CD4-positive, alpha-beta T cell treated with Interleukin-4 for 4 hours (primary cell): ENCODE results near the gene RNF149.
"Not testable (repeated sequence)": the region's sequence is repeated elsewhere in the genome, so short reads cannot be mapped to it uniquely, and the experiment has no call there.

Source experiments
- DNase-seq: peaks from one replicate; pipeline ENCODE4 v3.0.0-alpha.2; 2020

The RNF149 gene, protein sequence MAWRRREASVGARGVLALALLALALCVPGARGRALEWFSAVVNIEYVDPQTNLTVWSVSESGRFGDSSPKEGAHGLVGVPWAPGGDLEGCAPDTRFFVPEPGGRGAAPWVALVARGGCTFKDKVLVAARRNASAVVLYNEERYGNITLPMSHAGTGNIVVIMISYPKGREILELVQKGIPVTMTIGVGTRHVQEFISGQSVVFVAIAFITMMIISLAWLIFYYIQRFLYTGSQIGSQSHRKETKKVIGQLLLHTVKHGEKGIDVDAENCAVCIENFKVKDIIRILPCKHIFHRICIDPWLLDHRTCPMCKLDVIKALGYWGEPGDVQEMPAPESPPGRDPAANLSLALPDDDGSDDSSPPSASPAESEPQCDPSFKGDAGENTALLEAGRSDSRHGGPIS

DNA sequence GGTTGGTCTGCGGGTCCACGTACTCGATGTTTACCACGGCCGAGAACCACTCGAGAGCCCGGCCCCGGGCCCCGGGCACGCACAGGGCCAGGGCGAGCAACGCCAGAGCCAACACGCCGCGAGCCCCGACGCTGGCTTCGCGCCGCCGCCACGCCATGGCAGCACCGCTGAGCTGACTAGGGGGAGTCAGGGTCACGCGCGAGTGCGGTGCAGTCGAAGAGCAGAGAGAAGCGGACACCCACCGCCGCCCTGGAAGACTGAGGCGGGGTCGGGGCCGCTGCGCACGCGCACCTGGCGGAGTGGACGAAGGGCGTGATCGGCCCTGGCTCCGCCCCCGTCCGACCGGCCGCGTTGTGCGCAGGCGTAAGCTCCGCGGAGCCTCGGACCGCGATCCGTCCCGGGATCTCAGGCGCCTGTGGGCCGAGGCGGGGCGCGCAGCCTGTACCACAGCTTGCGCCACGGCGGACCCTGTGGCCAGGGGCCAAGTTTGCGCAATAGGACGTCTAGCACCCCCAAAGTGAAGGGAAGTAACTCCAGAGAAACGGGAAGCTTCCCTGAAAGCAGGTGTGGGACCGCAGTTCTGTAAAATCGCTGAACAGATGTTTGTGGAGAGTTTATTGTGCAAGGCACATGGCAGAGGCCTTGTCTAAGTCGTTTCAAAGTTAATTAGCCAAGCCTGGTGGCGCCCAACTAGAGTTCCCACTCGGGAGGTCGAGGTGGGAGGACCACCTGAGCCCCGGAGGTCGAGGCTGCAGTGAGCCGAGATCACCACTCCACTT is at the start of gene RNF149:
Gene RNF149, minus strand, starts transcription at position 270 of the 779 bp plus-strand sequence. Its CDS starts 113 bp downstream, at position 157.
- peak; percentile 87 for DNase-seq

DNA sequence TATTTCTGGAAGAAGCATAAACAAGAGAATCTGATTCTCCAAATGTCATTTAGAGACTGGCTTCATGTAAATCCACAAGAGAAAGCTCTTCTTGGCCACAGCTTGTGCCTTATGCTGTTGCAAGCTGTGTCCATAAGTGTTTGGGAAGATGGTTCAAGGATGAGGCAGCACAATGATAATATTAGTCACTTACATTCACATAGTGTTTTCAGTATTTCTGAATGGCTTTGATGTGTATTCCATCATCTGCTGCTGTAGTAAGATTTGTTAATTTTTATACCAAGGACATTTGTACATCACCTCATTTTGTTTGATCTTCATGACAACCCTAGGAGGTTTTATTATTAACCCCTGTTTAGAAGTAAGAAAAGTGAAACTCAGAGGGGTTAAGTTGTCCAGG is 48.9 kb upstream of the RNF149 start:
- DNase-seq = no peak

DNA sequence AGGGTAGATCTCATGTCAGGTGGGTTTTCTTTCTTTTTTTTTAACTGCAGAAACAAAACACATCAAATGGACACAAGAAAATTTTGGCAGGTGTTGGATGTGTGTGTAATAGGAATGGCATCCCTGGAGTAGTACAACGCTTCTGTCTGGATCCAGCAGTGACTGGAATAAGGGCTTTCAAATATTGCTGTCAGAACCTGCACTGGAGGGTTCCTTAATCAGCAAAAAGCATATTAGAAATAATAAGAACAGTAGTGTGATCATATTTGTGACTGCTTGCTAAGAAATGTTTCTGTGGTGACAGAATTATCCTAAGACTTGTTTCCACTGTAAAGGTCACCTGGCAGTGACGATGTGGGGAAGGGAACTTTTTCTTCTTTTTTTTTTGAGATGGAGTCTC is 48.0 kb upstream of the RNF149 start:
- DNase-seq = no peak

DNA sequence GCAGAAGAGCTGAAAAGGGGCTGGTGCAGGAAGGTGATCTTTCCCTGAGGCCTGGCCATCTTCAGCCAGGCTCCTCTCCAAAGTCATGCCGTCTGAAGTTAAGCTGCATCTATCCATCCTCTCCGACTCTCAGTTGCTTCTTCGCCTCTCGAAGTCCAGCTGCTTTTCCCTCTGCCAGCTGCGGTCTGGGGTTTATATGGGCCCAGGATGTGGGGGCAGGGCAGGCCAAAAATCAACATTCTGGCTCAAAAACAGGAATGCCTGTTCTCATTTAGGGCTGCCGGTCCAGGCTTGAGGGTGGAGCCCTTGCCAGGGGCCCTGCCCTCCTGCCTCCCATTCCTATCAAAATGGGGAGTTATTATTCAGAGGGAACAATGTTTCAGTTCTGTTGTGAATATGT is 47.6 kb upstream of the RNF149 start:
- DNase-seq = no peak

DNA sequence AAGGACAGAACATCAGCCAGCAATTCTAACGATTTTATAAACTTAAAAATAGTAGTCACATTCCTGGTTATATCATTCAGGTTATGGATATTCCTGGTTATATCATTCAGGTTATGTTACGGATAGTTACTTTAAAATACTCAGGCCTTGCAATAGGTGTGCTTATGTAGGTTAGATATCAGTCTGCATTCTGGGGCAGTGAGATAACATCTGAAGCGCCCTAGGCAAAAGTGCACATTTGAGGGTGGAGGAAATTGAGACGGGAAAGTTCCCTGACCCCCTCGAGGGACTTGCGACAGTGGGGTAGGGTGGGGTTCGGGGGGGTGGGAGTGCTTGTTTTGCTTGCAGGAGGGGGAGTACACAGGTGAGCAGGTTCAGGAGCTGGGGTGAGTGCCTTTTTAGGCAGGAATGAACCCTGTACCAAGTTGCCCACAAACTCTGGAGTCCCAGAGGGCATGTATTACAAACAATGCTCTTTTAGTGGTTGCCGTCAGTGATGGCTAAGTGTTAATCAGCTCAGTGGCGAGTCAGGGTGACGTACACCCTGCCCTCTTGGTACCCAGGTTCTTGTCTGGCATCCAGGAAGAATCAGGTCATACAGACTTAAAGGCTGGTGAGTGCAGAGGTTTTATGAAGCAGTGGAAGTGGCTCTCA is 47.0 kb upstream of the RNF149 start:
- DNase-seq = no peak

DNA sequence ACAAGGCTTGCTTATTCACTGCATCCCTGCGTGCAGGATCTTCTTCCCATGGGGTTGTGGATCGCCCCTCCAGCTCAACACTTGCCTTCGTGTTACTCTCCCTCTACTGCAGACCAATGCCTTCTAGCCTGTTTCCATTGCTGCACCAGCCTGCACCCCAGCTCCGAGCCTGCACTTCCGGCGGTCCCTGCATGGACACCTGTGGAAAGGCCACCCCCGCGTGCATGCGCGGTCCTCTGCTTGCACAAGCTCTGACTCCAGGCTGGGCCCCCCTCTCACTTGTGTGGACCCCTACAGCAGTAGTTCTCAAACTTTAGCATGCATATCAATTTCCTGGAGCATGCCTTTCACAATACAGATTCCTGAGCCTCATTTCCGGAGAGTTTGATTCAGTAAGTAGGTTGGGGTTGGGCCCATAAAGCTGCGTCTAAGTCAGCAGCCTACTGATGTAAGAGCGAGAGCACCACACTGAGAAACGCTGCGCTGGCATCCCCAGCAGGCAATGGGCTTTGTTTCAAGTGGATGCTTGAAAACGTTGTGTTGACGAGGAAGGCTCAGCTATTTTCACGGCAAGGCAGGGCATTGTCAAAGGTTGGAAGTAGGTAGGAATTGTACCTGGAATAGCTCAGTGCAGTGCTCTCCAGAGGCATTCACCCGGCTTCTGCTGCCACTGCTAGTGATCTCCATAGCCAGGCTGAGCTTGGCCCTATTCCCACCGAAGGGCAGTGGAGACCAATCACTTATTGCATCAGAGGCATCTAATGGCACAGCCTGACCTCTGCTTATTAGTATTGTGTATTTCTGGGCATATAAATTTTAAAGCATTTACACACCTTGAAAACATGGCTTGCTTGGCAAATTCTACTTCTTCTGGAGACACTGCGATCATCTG is 46.2 kb upstream of the RNF149 start:
- no peak for DNase-seq

DNA sequence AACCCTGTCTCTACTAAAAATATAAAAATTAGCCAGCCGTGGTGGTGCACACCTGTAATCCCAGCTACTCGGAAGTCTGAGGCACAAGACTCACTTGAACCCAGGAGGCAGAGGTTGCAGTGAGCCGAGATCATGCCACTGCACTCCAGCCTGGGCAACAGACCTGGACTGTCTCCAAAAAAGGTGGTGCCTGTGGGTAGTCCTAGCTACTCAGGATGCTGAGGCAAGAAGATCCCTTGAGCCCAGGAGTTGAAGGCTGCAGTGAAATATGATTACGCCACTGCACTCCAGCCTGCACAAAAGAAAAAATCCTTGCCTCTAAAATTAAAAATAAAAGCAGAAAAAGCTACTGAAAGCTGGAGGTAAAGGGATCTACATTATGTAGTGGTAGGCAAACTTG is 44.1 kb upstream of the RNF149 start:
- DNase-seq = not testable (repeated sequence)

DNA sequence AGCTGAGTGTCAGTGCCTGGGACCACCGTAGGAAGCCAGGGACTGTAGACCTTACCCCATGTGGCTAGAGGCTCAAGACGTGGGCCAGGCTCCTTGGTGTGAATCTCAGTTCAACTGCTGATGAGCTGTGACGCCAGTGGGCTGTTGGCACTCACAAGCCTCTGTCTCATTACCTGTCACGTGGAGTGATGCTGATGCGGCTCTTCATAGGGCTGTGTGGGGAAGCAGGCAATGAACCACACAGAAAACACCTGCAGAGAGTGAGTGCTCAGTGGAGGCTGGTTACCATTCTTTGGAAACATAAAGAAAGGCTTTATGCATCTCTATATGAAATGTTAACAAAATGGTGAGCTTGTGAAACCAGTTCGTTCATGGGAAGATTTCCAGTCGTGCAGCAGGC is 42.7 kb upstream of the RNF149 start:
- DNase-seq = no peak

DNA sequence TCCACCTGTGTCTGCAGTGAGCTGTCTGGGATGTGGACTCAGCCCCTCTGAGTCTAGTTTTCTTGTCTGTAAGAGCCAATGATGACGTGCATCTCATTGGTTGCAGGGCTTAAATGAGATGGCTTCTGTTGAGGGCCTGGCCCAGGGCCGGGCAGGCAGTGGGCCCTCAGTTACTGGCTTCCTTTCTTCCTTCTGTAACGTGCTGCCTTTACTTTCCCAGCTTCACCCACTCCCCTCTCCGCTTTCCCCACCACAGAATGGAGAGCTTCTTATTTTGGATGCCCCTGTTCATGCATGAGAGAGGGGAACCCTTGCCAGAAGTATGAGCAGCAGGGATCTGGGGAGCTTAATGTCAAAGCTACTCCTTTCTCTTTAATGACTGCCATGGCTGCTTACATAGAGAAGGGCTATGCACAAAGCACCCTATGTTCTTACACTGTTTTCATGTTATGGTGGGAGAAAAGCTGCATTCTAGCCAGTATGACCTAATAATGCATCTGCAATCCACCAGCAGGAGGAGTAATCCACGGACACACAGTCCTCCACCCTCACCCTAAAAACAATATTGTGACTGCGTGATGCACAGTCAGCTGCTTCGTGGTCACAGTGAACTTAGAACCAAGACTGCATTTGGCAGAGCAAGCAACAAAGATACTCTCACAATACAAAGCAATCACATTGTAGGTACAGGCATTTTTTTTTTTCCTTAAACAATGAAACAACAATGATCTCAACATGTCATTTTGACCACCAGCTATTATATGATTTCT is 41.6 kb upstream of the RNF149 start:
- peak; percentile 42 for DNase-seq

DNA sequence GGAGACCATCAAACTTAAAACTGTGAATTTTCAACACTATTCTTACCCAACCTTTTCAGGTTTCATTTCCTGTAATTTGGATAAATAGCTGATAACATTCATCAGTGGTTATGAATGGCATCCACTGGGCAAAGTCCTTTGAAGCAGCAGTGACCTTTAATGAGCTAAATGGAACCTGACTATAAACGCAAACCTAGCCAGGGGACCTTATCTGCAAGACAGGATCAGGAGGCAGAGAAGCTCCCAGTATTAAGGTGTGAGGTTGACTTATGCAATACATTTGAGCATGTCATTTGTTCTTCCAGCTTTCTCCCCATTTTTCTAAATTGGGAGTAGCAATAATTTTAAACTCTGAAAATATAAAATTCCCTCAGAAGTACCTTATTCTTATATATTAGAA is 40.4 kb upstream of the RNF149 start:
- DNase-seq = no peak

DNA sequence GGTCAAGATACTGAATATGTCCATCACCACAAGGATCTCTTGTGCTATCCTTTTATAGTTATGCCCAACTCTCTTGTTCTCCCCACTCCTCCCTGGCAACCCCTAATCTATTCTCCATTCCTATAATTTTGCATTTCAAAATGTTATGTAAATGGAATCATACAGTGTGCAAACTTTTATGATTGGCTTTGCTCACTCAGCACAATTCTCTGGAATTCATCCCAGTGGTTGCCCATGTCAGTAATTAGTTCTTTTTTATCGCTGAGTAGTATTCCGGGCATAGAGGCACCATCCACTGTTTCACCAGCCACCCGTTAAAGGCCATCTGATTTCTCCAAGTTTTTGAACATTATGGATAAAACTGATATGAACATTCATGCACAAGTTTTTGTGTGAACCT is 38.4 kb upstream of the RNF149 start:
- DNase-seq = no peak

DNA sequence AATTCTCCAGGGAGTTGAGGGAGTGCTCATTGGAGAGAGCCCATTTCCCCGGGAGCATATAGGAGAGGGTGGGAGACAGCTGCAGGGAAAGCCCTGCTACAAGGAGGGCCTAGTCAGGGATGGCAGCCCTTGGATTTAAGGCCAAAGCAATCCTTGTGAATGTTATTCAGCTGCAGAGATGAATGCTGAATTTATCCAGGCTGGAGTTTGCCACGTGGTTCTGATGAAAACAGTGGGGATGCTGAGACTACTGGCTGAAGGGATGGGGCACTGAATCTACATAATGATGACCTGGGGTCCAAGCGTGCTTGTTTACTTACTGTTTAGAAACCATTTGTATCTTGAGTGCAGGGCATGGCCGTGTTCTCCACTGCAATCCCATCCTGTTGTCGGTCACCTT is 35.6 kb upstream of the RNF149 start:
- no peak for DNase-seq

DNA sequence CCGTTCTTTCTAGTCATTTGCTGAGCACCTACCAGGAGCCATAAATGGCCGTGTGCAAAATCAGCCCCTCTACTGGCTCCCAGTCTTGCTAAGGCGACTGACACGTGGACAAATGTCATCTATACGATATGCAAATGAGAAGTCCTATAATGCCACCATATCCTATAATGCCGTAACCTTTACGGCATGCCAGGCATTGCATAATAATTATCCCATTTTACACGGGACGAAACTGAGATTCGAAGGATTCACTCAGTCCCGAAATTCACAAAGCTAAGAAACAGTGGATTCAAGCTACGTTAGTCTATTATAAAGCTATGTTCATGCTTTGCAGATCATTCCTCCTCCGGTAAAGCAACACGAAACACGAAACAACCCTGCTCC is 34.1 kb upstream of the RNF149 start:
- no peak for DNase-seq

DNA sequence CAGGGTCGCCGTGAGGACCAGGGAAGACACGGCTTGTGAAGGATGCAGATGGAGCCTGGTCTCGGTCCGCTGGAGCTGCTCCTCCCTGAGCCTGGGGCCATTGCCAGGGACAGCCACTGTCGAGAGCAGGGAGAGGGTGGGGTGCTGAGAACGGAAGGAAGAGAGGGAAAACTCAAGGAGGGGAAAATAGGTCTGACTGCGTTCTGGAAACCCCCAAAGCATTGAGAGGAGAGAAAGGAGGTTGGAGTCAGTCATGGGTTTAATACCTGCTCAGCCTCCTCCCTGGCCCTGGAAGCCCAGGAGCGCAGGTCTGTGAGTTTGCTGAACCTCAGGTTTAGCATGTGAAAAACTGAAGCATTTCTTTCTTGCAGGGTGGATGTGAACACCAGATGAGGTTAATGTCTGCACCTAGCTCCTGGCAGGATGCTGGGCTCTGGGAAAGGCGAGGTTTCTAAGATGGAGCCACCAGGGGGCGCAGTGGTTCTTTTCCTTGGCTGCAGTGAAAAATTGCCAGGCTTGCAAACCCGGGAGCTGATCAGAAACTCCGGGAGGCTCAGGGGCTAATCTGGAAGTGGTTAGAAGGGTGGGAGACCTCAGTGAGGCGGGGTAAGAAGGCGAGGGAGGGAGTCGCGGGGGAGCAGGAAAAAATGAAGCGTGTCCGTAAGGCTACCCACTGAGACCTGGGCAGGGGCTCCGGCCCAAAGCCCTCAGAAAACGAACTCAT is 33.6 kb upstream of the RNF149 start:
- peak; percentile 56 for DNase-seq

DNA sequence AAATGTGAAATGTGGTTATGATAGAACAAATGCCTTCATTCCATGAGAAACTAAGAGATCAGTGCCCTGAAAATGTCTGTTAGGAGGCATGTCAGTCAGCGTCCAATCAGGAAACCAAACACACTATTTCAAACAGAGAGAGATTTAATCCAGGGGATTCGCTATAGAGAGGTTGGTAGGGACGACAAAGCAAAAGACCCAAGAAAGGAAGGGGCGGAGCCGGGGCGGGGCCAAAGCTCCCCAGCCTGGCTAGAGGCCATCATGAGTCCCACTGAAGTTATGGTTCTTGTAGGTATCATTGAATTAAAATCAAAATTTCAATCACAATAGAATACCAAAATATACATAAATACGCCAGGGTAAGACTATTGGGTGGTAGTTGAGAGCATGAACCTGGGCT is 32.9 kb upstream of the RNF149 start:
- peak; percentile 19 for DNase-seq

DNA sequence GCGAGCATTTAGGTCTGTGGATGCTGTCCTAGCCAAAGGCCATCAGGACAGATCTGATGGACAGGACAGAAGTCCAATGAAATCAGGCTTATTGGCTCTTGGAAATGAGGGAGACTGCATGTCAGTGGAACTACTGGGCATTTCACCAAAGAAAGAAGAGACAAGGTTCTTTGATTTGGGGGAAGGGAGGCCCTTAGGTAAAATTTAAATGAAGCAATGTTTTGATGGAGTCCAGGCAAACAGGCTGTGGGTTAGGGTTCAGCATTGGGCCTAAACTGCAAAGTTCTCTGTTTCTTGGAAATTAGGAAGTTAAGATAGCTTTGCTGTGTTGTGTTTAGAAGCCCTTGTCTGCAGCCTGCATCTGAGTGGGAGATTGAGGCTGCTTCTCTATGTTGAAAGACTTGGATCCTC is 31.6 kb upstream of the RNF149 start:
- no peak for DNase-seq

DNA sequence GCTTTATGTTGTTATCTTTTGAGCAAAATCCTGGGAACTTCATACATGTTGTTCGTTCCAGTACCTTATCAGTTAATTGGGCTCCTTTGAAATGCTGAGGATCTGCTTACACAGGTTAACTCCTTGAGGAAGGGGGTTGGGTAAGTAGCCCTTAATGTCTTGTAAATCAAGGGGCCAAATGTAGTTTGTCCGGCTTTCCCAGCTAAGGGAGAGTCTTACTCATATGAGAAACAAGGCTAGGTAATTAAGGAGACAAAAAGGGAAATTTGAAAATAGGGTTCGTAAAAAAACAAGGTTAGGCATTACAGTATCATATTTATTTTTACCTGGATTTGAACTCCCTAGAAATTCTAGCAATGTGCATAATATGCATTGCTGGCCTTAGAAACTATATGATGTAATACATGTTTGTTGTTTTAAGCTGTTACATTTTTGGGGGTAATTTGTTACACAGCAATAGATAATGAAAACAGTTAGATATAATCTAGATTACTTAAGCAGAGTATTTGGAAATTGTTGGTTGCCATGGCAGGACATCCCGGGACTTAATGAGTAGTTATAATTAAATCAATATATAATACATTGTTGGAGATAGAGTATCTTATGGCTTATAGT is 30.9 kb upstream of the RNF149 start:
- DNase-seq = no peak

DNA sequence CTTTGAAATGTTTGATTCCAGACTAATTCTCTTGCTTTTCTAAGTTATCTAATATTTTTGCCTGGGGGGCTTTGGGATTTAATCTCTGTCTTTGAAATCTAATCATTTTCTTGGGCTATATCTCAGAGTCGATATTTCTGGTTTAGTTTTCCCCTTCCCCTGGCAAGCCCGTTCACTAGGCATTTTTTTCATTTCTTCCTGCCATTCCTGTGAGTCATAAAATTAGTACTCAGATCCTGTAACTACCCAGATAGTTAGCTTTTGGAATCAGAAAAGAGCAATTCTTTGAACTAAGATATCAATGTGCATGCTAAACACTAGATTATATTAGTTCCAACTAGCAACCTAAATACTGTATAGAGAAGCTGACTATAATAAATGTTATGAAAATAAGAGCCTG is 29.4 kb upstream of the RNF149 start:
- DNase-seq = no peak

DNA sequence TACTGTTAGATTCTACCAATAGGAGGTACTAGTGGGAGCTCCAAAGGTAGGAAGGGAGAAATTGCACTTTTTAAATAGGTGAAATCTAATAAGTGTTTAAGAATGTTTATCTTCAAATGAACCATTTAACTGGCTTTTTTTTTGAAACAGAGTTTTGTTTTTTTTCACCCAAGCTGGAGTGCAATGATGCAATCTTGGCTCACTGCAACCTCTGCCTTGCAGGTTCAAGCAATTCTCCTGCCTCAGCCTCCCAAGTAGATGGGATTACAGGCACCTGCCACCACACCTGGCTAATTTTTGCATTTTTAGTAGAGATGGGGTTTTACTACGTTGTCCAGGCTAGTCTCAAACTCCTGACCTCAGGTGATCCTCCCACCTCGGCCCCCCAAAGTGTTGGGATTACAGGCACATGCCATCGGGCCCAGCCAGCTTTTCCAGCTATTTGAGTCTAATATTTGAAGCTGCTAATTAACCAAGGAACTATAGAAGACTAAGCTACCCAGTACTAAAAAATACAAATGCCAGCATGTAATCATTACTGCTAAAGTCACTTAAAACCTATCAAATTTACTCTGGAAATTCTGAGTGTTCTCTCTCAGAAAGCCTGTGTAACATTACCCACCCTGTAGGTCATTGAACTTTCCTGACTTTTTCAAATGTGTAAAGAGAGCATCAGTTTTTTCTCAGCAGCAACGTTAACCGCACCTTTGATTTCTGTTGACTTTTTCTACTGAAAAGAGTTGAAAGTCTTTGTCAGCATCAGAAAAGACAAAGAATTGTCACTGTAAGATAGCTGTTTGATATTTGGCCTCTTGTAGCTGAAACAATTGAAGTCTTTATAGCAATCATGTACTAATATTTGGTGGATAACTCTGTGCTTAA is 24.6 kb upstream of the RNF149 start:
- no peak for DNase-seq

DNA sequence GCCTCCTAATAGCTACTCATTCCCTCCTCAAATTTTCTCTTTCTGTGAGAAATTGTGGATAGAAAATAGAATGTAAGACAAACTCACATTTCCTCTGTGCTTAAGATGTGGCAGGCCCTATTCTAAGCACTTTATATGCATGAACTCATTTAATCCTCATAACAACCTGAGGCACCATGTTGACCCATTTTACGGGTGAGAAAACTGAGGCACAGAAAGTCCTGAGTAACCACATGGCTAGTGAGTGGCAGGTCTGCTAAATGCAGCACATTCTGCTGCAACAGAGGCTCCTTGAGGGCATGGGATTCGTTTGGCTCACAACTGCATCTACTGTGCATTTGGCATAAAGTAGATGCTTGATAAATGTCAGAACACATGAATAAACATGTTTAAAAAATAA is 22.7 kb upstream of the RNF149 start:
- DNase-seq = no peak
